GM04504 (cell line): Measurements from ENCODE around the gene ACSM2A.
"Not testable (repeated sequence)": the region's sequence is repeated elsewhere in the genome, so short reads cannot be mapped to it uniquely, and the experiment has no call there.

ENCODE experiments used
- DNase-seq: peaks from one replicate; pipeline ENCODE4 v3.0.0-alpha.2; 2012; ENCODE audit warnings: low read depth

Gene ACSM2A

DNA sequence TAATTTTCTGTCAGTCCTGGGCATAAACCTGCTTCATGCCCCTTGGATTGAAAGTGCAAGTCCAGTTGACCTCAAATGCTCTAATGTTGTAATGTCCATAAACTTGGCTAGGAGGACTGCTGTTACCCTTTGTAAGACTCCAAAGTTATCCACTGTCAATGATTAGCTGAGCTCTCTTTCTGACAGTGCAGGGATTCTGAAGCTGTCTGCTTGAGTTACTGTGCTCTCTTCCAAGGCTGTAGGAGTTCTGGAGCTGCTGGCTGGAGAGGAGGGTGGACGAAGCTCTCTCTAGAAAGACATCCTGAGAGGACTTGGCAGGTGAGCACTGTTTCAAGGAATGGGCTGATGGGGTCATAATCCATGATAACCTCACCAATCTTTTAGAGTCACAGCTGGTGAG lies at the start of gene ACSM2A:
TSS of gene ACSM2A (plus strand) at position 158 of the 400 bp plus-strand sequence. CDS start 8,594 bp downstream, outside the sequence.
- DNase-seq = not testable (repeated sequence)

GRCh38 chr16:20402651-20403050 lies 48.7 kb upstream of the ACSM2A start:
- DNase-seq = no peak

DNA sequence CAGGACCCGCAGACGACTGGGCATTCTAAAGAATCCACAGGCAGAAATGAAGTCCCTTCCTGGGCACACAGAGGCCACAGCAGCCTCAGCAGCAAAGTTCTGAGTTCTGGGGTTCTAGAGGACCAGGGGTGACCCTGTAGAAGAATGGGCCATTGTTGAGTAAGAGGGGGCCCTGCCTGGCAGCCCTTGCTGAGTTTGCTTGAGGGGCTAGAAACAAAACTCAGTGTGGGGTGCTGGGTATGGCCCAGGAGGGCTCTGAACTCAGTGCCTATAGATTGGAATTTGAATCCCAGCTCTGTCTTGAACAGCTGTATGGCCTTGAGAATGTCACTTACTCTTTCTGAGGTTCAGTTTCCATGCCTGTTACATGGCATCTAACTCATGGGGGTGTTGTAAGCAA lies 46.7 kb upstream of the ACSM2A start, which contains the start of gene PDILT:
TSS of gene PDILT (minus strand) at position 101 of the 400 bp plus-strand sequence. CDS start 5,437 bp downstream, outside the sequence.
- no peak for DNase-seq

- no peak for DNase-seq
Observed at GRCh38 chr16:20409398-20410120, 41.8 kb upstream of the ACSM2A start, which contains the start of gene ACSM5. Gene ACSM5 (plus strand): TSS chr16:20409534. CDS start chr16:20411485, 1,951 bp downstream.

DNA sequence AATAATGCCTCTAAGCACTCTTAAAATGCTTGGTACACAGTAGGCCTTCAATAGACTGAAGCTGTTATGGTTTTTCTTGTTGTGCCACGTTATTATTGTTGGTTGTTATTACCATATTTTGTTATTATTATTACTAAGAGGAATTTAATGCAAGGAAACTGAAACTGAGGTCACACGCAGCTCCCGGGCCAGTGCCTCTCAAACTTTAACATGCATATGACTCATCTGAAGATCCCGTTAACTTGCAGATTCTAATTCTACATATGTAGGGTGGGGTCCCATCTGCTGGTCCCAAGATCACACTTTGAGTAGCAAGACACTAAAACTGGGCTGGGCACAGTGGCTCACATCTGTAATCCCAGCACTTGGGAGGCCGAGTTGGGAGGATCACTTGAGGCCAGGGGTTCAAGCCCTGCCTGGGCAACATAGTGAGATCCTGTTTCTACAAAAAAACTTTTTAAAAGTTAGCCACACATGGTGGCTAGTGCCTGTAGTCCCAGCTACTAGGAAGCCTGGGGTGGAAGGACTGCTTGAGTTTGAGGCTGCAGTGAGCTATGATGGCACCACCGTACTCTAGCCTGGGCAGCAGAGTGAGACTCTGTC lies 41.1 kb upstream of the ACSM2A start:
- DNase-seq = no peak

GRCh38 chr16:20411055-20411454 lies 40.3 kb upstream of the ACSM2A start:
- no peak for DNase-seq

- no peak for DNase-seq
Observed at GRCh38 chr16:20415541-20415940, 35.8 kb upstream of the ACSM2A start.

- not testable (repeated sequence) for DNase-seq
Observed at GRCh38 chr16:20419093-20419492, 32.2 kb upstream of the ACSM2A start.

- not testable (repeated sequence) for DNase-seq
Observed at GRCh38 chr16:20421748-20422147, 29.6 kb upstream of the ACSM2A start.

DNA sequence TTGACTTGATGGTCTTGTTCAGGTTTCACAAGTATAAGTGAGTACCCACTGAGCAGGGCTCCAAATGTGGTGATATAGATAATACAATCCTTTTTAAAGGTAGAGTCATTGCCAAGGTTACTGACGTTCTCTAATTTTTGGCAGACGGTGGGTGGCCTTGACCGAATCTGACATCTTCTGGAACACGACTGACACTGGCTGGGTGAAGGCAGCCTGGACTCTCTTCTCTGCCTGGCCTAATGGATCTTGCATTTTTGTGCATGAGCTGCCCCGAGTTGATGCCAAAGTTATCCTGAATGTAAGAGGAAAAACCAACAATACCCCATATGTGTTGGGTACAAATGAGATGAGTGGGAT lies 27.6 kb upstream of the ACSM2A start:
- not testable (repeated sequence) for DNase-seq

DNA sequence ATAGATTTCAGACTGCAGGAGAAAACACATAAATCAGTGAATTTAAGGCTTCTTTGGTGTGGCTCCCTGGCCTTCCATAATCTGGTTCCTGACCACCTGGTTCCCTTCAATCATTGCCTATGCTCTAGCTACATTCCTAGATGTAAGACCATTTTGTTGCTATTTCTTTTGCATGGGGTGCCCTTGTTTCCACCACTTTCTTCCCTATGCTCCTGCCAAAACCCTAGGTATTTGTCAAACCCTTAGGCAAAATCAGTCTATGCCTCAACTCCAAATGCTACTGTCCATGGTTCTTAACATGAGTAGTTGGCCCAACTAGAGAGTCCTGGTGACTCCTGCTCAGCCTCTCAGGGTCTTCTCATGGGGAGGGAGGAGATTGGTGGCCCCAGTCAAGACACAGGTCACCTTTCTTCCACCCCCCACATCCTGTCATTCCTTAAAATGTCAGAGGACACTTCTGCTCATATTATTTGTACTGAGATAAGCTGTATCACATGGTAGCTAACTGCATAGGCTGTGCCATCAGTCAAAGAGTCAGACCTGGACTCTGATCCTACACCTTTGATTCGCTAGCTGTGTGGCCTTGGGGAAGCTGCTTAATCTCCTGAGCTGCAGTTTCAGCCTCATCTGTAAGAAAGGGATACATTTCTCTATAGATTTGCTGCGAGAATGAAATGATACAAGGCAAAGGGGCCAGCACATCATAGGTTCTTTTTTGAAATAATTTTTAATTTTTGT lies 27.0 kb upstream of the ACSM2A start:
- no peak for DNase-seq

DNA sequence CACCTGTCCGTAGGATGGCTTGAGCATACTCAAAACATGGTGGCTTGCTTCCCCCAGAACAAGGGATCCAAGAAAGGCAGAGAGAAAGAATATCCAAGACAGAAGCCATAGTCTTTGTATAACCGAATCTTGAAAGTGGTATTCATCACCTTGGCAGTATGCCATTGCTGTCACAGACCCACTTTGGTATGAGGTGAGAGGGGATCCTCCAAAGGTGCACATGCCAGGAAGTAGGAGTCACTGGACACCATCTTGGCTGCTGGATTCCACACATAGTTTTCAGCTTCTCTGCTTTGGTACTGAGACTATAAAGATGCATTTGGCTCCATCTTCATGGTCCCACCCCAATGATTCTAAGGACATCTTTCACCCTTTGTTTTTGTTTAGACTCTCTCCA lies 23.9 kb upstream of the ACSM2A start:
- DNase-seq = not testable (repeated sequence)

GRCh38 chr16:20429499-20429898 lies 21.8 kb upstream of the ACSM2A start:
- not testable (repeated sequence) for DNase-seq

GRCh38 chr16:20430480-20430879 lies 20.8 kb upstream of the ACSM2A start:
- DNase-seq = not testable (repeated sequence)

- no peak for DNase-seq
Observed at GRCh38 chr16:20430948-20431347, 20.4 kb upstream of the ACSM2A start.

DNA sequence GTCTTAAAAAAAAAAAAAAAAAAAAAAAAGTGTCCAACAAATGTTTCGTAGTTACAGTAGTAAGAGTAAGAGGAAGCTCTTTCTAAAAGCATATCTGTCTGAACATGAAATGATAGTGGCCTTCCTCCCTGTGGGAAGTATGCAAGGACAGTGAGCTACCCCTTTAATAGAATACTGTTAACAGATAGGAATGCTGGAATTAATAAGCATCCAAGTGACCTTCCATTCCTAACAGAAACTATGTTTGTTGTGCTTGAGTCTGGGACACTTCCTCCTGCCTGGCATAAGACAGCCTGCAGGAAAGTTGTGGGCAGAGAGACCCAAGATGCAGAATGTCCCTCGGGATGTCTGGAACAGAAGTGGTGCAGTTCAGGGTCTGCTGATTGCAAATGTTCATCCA lies 12.4 kb upstream of the ACSM2A start:
- not testable (repeated sequence) for DNase-seq

DNA sequence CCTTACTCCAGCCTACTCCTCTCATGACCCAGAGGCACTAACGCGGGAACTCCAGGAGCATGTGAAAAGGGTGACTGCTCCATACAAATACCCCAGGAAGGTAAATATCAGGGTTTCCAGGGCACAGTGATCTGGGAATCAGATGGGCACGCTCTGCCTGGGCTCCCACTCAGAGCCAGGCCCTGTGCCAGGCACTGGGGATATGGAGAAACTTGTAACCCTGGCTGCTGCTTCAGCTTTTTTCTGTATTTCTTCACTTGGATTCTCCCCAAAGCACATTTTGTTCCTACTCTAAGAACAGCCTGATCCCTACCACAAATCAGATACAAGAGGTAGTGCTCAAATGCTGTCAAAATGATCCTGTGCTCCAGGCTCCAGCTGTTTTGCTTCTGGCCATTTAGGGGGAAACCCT lies 11.5 kb upstream of the ACSM2A start:
- not testable (repeated sequence) for DNase-seq

DNA sequence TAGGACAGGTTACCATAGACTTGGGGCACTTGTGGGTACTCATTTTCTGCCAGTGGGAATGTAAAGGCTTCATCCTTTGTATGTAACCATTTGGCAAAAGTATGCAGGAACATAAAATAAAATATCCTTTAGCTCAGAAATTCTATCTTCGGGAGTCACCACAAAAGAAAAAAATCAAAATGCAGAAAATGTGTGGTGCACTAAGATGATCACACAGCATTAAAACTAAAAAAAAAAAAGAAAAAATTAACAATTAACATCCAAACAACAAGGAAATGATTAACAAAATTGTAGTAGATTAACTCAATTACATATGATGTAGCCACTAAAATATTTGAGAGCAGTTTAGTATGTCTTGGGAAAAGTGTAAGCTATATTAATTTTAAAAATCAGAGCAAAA lies 10.6 kb upstream of the ACSM2A start:
- not testable (repeated sequence) for DNase-seq

GRCh38 chr16:20441191-20441590 lies 10.1 kb upstream of the ACSM2A start:
- DNase-seq = no peak

DNA sequence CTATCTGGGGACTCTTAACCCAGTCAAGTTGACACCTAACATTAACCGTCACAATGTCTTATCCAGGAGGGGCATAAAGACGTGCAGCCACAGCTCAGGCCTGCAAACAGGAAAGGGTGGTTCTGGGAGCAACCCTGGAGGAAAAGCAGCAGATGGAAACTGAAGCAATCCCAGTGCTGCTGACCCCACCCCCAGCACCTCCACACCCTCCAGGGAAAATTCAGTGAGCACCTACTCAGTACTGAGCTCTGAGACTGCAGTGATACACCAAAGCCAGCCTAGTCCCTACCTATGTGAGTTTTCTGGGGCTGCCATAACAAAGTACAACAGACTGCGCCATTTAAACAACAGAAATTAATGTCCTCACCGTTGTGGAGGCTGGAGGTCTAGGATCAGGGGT lies 9.5 kb upstream of the ACSM2A start:
- not testable (repeated sequence) for DNase-seq

DNA sequence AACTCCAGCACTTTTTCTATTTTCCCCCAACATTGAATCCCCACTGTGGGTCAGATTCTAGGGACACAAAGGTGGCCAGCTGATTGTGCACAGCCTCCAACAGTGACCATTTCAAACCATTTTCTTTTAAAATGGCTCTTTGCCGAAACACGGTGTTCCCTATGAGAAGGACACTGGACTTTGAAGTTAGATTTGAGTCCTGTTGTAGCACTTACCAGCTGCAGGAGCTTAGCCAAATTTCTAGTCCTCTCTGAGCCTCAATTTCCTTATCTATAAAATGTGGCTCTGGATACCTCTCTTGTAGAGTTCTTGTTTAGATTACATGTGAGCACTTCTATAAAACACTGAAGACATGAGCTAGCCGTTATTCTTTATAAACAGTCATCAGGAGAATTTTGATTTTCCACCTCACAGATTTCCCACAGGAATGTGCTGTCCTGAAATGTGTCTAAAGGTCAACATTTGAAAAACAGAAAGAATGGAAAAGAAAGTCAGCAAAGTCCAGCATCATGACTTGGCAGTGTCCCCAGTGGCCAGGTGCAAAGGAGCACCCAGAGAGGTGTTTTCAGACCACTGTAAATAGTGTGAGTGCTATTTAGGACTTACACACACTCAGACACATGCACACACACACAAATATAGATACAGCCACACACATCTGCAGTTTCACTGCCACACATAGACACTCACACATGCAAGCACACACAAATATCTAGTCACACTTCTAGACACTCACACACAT lies 4.5 kb upstream of the ACSM2A start:
- not testable (repeated sequence) for DNase-seq

DNA sequence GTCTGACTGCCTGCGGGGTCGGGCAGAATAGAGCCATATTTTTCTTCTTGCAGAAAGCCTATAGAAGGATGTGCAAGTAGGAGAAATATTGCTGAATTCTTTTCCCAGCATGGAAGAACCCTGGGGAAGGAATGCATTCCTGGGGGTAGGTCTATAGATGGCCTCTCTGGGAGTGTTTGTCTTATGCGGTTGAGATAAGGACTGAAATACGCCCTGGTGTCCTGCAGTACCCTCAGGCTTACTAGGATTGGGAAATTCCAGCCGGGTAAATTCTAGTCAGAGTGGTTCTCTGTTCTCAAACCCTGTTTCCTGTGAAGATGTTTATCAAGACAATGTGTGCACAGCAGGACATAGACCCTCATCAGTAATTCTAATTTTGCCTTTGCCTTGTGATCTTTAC lies 2.3 kb downstream of the ACSM2A start:
- DNase-seq = not testable (repeated sequence)
